GM04503 (cell line): ENCODE results near the gene SLC26A1.

Experiments used
- DNase-seq: peaks from one replicate; pipeline ENCODE4 v3.0.0-alpha.2; 2012; ENCODE audit warnings: low read depth

The SLC26A1 gene

DNA sequence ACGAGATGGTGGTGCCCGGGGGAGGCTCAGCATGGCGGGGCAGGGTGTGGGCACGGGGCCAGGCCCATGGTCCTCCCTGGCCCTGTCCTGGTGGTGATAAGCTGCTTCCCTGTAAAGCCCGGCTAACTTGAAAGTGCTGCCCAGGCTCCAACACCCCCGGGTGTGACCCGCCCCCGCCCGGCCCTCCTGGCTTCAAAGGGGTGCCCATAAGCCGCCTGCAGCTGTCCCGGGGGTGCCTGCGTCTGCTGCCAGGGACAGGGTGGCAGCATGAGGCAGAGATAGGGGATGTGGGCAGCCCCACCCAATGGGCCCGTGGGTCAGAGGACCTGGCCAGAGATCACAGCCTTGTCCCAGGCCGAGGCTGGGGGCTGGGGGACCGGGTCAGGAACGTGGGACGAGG is 36.3 kb upstream of the SLC26A1 start:
- DNase-seq = no peak

GRCh38 chr4:1028574-1029220 is 35.5 kb upstream of the SLC26A1 start:
- no peak for DNase-seq

DNA sequence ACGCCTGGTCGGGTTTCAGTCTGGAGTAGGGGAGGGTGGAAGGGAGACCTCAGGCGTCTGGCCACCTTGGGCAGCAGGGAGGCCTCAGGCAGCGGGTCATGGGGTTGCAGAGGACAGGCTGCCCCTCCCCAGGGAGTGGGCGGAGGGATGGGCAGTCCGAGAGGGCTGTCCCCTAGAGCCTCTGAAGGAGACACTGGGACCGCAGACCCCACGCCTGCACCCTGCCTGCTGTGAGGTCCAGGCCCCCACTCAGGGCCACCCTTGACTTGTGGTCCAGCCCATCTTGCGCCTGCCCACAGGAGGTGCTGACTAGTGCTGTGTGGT is 34.7 kb upstream of the SLC26A1 start:
- no peak for DNase-seq

DNA sequence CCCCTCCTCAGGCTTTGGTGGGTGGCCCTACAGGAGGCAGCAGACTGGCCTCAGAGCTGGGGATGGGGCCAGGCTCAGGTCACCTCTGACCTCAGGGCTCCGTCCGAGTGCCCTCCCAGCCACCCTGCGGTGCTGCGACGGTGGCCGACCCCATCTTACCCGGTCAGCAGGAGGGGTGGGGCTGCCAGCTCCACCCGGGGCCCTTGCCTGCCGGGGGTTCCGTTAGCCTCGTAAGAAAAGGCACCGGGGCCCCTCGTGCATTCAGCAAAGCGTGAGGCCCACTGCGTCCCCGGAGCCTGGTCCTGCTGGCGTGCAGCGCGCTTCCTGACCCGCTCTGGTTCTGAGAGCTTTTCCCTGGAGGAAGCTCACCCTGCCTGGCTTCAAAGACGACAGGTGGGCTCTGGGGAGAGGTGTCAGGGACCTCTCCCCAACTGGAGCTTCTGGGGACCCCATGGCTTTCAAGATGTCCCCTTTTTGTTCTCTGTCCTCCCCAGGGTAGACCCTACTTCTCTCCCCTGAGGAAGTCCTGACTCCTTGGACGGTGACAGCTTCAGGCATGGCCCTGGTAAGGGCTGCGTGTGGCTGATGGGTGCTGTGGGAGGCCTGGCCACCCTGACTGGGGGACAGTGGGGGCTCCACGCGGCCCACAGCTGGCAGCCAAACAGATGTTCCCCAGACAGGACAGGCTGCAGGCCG is 34.2 kb upstream of the SLC26A1 start:
- no peak for DNase-seq

GRCh38 chr4:1026115-1026514 is 32.9 kb upstream of the SLC26A1 start:
- DNase-seq = no peak

DNA sequence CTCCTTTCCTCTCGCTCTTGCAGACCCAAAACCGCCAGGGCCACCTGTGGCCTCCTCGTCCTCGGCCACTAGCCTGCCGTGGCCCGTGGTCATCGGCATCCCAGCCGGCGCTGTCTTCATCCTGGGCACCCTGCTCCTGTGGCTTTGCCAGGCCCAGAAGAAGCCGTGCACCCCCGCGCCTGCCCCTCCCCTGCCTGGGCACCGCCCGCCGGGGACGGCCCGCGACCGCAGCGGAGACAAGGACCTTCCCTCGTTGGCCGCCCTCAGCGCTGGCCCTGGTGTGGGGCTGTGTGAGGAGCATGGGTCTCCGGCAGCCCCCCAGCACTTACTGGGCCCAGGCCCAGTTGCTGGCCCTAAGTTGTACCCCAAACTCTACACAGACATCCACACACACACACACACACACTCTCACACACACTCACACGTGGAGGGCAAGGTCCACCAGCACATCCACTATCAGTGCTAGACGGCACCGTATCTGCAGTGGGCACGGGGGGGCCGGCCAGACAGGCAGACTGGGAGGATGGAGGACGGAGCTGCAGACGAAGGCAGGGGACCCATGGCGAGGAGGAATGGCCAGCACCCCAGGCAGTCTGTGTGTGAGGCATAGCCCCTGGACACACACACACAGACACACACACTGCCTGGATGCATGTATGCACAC is 31.8 kb upstream of the SLC26A1 start:
- no peak for DNase-seq

- DNase-seq = no peak
Observed at GRCh38 chr4:1023895-1024740, 30.9 kb upstream of the SLC26A1 start.

DNA sequence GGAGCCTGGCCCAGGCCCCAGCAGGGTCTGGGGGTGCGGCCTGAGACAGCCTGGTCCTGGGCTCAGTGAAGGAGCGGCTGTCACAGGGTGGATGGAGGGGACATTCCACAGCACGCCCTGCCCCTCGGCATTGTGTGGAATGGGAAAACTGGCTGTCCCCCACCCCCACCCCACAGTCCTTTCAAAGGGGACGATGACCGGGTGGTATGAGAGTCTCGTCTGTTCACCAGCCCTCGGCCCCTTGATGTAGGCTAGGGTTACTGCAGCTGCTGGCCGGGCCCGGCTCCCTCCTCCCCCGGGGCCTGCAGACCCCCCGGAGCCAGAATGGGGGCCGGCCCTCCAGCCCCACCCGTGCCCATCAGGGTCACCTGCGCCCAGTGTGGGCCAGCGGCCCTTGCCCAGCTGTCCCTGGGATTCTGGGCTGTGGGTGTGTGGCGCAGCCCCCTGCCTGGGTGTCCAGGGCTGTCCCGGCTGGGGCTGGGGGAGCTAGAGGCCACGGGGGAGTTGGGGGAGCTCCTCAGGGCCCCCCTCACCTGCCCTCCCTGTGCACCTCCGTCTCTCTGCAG is 30.0 kb upstream of the SLC26A1 start:
- no peak for DNase-seq

DNA sequence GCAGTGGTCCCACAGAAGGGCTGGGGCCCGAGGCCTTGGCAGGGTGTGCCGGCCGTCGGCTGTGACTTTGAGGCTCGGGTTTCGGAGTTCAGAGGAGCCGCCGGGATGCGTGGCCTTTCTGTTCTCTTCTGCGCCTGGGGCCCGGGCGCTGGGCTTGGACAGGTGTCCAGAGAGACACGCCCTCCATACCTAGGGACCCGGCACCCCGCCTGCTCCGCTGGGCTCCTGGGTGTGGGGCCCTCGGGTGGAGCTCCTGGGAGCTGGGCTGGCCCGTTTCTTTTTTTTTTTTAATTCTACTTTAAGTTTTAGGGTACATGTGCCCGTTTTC is 29.5 kb upstream of the SLC26A1 start:
- DNase-seq = no peak

GRCh38 chr4:1022051-1022738 is 29.0 kb upstream of the SLC26A1 start:
- no peak for DNase-seq

GRCh38 chr4:1021386-1022050 is 28.3 kb upstream of the SLC26A1 start:
- no peak for DNase-seq

- DNase-seq = no peak
Observed at GRCh38 chr4:1019729-1020470, 26.7 kb upstream of the SLC26A1 start.

DNA sequence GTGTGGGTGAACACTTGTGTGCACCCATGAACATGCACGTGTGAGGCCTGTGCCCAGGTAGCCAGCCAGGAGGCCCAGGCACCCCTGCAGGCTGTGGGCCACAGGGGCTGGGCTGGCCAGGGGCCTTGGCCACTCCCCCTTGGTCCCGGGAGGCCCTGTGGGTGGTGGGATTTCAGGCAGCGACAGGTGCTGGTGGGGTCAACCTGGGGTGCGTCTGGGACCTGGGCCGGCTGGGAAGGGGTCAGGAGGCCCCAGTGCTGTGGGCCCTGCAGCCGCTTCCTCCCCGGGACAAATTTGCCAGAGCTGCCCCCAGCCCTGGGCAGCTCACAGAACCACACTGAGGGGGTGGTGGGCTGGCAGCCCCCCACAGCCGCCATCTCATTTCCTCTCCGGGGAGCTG is 26.1 kb upstream of the SLC26A1 start:
- DNase-seq = no peak

DNA sequence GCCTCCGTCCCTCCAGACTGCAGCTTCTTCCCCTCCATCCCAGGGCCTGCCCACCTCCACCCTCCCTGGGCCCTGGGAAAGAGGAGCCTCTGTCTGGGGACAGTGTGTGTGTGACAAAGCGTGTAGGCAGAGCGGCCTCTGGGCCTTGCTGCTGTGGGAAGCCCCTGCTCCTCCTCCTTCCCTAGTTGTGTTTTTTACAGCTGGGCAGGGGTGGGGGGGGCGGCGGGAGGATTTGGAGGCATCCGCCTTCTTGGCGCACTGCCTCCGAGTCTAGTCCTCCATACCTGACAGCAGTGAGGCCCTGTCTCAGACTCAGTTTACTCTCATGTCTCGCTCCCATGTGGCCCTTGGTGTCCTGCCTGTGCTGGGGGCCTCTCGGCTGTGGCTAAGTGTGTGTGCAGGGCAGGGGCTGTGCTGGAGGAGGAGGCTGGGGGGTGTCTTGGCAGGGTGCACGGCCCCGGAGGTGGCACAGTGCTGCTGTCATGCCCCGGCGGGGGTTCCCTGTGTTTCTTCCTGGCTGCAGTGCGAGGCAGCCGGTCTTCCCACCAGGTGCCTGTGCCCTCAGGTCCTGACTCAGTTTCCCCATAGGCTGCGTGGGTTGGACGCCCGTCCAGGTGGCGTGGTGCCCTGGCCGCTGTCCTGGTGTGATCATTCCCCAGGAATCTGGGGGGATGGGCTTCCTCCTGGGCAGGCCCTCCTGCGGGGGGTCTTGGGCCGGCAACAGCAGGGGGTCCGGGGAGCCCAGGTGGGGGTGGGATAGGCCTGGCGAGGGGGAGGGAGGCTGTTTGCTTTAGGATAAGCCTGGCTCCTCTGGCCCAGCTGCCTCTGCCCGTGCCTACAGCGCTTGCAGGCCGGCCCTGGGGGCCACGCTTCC is 25.2 kb upstream of the SLC26A1 start:
- DNase-seq = no peak

GRCh38 chr4:1017706-1018105 is 24.5 kb upstream of the SLC26A1 start:
- no peak for DNase-seq

GRCh38 chr4:1017211-1017610 is 24.0 kb upstream of the SLC26A1 start:
- no peak for DNase-seq

- DNase-seq = no peak
Observed at GRCh38 chr4:1015746-1016145, 22.5 kb upstream of the SLC26A1 start.

DNA sequence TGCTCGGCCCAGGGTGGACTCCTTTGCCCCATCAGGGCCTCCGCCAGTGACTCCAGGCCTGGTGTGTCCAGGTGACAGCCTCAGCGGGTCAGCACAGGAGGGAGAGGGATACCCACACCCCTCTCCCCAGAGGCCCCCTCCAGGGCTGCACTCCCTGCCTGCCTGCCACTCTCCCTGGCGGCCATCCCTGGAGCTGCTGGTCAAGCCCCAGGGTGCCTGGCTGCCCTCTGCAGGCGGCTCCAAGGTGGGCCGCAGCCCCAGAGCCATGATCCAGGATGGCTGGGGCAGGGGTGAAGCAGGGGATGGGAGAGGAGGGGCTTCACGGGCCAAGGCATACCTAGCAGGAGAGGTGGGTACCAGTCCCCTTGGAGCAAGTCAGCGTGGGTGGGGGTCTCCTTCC is 22.0 kb upstream of the SLC26A1 start:
- DNase-seq = no peak

DNA sequence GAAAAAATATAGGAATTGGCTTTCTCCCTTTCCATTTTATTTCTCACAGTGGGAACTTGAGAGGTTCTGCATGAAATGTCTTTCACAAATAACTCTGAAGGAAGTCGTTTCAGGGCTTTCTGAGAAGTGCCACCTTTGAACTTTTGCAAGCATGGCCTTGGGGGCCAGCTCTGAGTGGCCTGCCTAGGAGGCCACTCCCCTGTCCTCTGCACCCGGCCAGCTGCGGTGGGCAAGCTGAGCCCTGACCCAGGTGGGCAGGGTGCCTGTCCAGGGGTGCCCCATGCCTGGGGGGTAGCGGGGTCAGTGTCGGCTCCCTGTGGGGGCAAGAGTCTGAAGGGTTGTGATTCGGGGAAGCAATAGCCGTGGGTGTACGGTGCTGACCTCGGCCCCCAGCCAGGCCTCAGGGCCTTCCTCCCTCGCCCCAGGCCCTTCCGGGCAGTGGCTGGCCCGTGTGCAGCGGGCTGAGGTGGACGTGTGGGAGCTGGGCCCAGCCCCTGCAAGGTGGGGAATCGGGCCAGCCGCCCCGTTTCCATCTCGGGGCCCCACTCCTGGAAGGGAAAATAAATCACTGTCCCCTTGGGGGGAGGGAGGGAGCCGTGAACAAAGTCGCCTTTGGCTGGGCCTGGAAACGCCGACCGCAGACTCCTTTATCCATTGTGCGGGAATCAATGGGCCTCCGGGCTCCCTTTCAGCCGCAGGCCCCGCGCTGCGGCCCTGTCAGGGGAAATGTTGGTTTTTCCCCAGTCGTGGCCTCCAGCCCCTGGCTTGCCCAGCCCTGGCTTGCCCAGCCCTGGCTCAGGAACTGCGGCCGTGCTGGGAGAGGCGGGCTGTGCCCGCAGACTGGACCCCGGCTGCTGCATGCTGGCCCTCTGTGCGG is 21.3 kb upstream of the SLC26A1 start:
- DNase-seq = no peak
